LNCAP (cell line): Measurements from ENCODE around the gene NEIL3.

Experiments
- CTCF ChIP-seq: fragments of 450-650 bp; IDR thresholded peaks from 2 replicates; pipeline ENCODE4 v1.5.1; 2017; ENCODE audit warnings: mild to moderate bottlenecking

Gene NEIL3

GRCh38 chr4:177375372-177375771 lies 65.7 kb downstream of the NEIL3 start:
- TF ChIP-seq CTCF: no peak

GRCh38 chr4:177376024-177376423 lies 66.3 kb downstream of the NEIL3 start:
- no peak for TF ChIP-seq CTCF

GRCh38 chr4:177380730-177381287 lies 71.1 kb downstream of the NEIL3 start:
- TF ChIP-seq CTCF: no peak; the same call in 1 of the 2 replicates

- no peak for TF ChIP-seq CTCF
Measured at GRCh38 chr4:177381762-177382310, 72.2 kb downstream of the NEIL3 start.

GRCh38 chr4:177384856-177385397 lies 75.3 kb downstream of the NEIL3 start:
- TF ChIP-seq CTCF: no peak

GRCh38 chr4:177385576-177386277 lies 76.1 kb downstream of the NEIL3 start:
- TF ChIP-seq CTCF: no peak

GRCh38 chr4:177386278-177386815 lies 76.7 kb downstream of the NEIL3 start:
- TF ChIP-seq CTCF: no peak
